ENCODE data around the gene BICD2.

Gene BICD2

GRCh38 chr9:92726348-92726747 lies 38.3 kb downstream of the BICD2 start:
- DNase-seq, result no peak

GRCh38 chr9:92725766-92726165 lies 38.9 kb downstream of the BICD2 start:
- no peak for DNase-seq

GRCh38 chr9:92725266-92725545 lies 39.4 kb downstream of the BICD2 start:
- no peak for DNase-seq

- no peak for DNase-seq
These were observed 39.9 kb downstream of the BICD2 start for GRCh38 chr9:92724528-92725265.

DNA sequence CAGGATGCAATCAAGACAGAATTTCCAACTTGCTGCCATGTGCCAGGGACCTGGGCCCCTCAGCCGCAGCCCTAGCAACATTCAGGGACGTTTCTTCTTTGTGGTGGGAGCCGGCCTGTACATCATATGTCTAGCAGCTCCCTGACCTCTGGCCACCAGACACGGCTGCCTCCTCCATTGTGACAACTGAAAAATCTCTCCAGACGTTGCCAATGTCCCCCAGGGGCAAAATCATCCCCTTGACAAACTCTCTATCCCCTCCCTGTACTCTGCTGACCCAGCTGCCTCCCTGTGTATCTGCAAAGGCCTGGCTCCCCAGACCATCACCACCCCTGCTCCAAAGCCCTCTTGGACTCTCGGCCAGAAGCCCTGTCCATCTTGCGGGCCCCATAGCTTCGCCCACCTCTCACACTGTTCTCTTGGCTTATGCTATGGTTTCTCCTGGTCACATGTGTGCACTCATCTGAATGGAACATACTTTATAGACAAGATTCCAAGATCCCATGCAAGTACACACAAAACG lies 40.8 kb downstream of the BICD2 start:
- no peak for DNase-seq

GRCh38 chr9:92723299-92723625 lies 41.4 kb downstream of the BICD2 start:
- DNase-seq, result no peak

DNA sequence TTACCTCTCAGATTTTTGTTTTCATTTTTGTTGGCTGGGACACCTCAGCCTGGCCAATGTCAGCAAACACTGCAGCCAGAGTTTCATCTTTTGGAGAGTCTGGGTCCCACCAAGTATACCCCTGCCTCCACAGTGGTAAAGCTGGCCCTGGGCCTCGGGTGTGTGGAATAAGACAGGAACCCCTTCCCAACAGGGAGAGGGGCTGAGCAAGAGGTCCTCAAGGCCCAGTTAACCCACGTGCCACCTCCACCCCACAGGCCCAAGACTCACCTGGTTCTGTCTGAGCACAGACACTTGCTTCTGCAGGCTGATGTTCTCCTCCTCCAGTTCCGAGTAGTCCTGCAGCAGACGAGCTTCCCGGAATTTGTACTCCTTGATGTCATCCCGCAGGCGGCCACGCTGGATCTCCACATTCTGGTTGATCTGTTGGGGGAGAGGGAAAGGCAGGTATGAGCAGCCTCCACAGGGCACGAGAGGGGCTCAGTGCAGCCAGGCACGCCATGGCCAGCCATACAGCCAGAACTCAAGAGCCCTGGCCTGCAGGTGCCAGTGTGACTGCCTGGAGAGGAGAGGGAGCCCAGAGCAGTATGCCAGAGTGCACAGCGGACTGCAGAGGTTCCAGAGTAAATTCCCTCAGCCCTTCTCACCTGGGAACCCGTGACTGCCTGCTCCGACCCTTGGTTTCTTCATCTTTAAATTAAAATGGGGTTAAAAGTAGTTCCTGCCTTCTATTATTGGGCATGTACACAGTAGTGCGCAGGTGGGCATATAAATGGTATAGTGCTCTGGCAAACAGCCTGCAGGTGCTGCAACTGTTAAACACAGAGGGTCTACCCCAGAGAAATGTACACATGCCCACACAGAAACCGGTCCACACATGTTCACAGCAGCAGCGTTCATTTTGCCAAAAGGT lies 42.0 kb downstream of the BICD2 start:
- DNase-seq, result no peak

GRCh38 chr9:92721548-92721947 lies 43.1 kb downstream of the BICD2 start:
- no peak for DNase-seq

GRCh38 chr9:92720807-92721535 lies 43.7 kb downstream of the BICD2 start:
- DNase-seq, result no peak

DNA sequence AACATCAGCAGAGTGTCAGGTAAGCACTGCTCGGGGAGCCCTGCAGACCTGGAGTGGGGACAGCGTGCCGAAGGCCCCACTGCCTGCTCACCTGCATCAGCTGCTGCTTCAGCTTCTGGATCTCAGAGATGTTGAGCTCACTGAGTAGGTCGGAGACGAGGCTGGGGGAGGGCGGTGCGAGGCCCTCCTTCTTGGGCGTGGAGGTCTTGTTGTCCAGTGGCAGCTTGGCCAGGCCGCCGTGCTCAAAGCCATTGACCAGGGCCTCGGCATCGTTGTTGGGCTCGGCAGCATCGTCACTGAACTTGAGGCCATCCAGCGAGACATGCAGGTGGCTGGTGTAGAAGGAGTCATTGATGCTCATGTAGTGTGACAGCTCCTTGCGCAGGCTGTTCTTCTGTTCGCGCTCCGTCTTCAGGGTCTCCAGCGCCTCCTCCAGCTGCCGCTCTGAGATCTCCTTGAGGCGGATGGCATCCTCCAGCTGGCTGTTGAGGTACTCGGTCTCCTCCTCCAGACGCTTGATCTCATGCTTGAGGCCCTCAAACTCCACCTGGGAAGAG lies 44.3 kb downstream of the BICD2 start:
- no peak for DNase-seq

- no peak for DNase-seq
These were observed 45.5 kb downstream of the BICD2 start for GRCh38 chr9:92719028-92719647.

DNA sequence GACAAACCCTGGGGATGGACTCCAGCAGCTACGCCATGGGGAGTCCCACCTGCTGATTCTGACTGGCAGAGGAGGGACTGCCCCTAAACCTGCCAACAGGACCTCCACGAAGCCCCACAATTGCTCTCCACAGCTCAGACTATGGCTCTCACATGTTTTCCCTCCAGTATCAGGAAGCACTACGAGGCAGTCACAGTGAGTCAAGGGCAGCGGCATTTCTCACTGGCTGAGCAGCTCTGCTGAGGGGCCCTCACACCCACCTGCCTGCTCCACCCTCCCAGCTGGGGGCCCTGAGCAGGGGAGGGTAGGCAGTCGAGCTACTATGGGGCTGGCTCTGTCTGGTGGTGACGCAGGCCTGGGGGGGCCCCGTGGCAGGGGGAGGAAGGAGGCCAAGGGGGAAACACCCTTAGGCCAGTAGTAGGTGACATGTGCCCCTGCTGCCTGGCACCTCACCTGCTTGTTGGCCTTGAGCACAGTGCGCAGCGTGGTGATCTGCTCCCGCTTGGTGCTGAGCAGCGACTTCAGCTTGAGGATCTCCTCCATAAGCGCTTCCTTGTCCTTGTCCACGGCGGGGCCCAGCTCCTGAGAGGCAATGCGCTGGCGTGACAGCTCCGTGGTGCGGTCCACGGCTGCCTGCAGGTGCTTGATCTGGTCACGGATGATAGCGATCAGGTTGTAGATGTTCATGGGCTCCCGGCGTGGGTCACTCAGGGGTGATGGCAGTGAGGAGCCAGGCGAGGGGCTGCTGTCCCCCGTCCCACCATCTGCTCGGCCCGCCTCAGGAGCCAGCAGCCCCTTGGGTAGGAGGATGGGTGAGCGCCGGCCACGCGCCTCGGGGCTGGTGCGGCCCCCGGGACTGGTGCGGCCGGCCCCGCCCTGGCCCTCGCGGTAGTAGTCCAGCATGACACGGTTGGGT lies 46.3 kb downstream of the BICD2 start:
- no peak for DNase-seq

GRCh38 chr9:92717201-92718085 lies 47.2 kb downstream of the BICD2 start:
- DNase-seq, result no peak

DNA sequence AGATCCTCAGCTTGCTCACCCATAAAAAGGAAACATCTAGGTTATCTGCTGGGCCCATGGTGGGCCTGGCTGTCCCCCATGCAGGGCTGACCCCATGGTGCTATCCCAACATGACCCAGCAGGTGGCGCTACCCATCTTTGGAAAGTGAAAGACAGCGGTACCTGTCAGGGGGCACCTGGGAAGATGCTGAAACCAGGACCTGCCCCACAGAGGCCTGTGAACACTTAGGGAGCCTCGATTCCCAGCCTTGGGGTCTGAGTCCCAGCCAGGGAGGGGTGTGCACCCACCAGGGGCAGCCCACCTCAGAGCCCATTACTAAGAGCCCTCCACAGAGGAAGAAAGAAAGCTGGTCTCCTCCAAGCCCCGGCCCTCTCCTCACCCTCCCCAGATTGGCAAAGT lies 48.1 kb downstream of the BICD2 start:
- DNase-seq, result peak in 1 of 2 experiments; percentile 24

DNA sequence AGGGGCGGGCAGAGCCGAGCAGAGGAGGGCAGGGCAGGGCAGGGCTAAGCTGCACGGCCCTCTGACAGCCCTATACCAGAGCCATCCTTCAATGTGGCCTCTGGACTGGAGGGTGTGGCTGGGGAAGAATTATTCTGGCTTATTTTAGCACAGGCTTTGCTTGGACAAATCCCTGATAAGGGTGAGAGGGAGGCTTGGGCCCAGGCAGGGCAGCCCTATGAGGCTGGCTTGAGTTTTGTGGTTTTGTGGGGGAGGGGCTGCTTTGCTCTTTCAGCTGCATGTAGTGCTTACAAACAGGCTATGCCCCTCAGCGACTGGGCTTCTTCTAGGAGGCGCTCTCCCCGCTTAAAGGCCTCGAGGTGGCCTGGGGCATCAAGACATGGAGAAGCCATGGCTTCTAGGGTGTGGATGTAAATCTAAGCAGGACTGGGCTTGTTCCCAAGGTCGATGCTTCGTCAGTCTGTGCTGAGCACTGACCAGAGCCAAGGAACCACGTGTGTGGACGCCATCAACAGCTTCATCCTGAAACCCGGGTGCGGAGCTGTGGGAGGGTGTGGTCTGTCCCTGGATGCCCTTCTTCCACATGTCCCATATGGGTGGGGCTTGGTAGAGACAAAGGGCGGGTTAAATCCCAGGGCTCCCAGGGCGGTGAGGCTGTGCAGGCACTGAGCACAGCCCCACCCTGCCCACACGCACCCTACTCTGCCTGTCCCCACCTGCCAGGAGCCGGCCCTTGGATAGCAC lies 49.0 kb downstream of the BICD2 start:
- no peak for DNase-seq

DNA sequence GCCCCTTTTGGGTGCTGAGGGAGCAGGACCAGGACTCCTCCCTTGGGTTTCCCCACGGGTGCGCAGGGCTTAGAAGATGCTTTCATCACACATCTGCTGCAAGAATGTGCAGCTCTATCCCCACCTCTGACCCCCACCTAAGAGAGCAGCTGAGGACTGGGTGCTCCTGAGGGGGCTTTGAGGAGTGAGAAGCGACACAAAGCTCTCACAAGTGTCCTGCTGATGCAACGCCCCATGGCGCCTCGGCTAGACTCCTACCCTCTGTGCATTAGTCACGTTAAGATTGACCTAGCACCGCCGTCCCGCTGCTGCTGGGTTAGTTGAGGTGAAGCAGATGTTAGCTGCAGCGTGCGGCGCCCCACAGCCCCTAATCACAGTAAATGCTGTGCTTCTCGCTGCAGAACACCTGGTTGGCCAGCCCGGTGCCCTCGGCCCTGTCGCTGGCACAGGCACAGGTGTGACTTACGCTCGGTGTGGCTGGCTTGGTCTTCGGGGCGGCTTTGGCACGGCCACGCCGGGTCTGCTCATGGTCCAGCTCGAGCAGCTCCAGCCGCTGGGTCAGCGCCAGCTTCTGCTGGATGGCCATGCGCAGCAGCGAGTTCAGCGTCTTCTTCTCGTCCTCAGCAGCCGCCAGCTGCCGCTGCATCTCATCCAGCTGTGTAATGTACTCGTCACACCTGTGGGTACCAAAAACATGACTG lies 49.7 kb downstream of the BICD2 start:
- no peak for DNase-seq

DNA sequence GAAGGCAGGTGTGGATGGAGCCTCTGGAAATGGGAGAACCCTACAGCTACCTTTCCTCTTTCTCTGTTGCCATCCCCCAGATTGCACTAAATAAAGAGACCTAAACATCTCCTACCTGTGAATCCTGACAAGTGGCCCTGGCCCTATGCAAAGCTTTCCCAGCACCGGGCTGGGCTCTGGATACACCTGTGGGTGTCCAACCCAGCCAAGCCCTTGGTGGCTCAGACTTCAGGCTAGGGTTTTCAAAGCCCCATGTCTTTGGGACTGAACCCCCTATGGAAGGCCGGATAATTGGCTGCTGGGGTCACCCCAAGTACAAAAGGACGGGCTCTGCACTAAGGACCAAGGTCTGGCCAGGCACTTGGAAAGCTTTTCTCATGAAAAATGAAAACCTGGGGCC lies 50.6 kb downstream of the BICD2 start:
- no peak for DNase-seq

DNA sequence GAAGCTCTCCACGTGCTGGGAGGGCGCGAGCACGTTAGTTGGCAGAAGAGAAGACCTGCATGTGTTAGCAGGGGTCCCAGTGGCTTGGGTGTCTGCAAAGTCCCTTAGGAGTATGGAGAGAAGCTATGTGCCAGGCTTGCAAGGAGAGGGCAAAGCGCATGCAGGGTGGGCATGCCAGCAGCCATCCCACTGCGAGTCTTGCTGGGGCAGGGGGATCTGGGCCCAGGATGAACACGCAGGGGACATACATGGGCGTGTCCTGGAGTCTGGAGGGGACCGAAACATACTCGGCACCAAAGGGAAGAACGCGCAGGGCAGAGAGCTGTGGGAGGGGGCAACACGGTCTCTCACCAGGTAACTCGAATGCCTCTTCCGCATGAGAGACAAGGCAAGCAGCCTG lies 51.1 kb downstream of the BICD2 start:
- DNase-seq, result no peak

DNA sequence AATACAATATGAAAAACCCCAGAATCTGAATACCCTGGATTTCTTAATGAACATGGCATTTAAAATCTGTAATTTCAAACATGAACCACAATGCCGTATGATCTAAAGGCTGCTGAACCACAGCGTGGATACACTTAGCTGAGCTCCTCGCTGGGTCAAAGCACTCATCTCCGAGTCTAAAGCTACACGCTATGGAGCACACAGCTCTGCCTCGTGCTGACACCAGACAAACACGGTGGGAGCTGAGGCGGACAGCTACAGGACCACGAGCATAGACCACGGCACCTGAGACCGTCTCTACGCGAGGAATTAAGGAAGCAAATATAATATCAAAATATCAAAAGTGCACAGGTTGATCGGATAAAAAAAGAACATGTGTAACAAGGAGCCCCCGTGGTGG lies 51.9 kb downstream of the BICD2 start:
- no peak for DNase-seq
